HG03457 (cell line): Measurements from ENCODE around the gene RALGAPA2.

ENCODE experiments used
- ATAC-seq: cut with Tn5 transposase; IDR thresholded peaks from one replicate; pipeline ENCODE4 v1.9.1; 2021; ENCODE audit warnings: moderate number of reproducible peaks; ENCODE audit not compliant: unreplicated experiment

The RALGAPA2 gene

DNA sequence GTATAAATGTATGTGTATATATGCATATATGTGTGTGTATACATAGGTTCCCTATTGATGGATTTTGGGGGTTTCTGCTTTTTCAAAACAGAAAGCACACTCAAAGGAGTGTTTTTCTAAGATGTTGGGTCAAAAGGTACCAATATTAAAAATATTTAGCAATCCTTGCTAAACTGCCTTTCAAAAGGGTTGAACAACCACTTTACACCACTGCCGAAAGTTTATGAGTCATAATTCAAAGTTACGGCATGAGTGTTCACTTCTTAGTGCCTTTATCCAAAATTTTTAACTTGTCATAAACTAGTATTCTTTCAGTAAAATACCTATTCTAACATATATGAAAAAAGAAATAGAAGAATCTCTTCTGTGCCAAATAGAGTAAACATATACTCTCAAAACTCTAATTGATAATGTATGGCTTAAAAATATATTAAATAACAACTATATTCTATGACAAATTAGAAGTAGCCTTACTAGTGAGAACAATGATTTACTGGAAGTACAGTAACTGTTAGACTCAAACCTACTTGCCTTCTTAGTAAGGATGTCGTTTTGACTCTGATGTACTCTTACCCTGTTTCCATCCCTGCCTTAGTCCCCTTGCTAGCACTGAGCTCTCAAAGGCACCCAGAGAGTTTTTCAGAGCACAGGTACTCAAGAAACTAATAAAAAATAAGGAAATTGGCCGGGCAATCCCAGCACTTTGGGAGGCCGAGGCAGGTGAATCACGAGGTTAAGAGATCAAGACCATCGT is 208.5 kb downstream of the RALGAPA2 start:
- no peak for ATAC-seq

DNA sequence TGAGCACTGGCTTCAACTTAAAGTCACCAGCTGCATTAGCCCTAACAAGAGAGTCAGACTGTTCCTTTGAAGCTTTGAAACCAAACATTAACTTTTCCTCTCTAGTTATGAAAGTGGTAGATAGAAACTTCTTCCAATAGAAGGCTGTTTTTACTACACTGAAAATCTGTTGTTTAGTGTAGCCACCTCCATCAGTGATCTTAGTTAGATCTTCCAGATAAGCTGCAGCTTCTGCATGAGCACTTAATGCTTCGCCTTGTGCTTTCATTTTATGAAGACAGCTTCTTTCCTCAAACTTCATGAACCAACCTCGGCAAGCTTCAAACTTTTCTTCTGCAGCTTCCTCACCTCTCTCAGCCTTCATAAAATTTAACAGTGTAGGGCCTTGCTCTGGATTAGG is 211.3 kb downstream of the RALGAPA2 start:
- ATAC-seq: no peak

DNA sequence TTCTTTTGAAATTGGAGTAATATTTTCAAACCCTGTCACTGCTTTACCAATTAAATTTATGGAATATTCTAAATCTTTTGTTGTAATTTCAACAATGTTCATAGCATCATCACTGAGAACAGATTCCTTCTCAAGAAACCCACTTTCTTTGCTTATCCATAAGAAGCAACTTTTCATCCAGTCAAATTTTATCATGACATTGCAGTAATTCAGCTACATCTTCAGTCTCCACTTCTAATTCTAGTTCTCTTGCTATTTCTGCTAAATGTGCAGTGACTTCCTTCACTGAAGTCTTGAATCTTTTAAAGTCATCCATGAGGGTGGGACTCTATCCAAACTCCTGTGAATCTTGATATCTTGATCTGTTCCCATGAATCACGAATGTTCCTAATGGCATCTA is 212.1 kb downstream of the RALGAPA2 start:
- no peak for ATAC-seq

DNA sequence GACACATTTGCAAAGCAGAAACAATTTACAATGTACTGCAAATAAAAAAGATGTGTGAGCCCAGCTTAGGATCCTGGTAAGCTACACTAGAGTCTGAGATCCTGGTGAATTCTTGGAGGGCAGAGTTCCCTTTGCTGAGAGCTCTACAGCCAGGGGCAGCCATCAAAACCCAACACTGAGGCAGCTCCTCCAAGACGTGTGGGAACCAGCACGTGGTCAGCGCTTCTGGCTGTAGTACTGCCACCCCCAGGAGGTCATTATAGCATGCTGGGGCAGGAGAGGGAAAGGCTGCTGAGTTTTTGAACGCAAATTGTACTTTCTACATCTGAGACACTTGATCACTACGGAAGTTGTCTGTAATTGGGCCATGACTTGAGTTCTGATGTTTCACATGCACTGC is 213.0 kb downstream of the RALGAPA2 start:
- no peak for ATAC-seq

DNA sequence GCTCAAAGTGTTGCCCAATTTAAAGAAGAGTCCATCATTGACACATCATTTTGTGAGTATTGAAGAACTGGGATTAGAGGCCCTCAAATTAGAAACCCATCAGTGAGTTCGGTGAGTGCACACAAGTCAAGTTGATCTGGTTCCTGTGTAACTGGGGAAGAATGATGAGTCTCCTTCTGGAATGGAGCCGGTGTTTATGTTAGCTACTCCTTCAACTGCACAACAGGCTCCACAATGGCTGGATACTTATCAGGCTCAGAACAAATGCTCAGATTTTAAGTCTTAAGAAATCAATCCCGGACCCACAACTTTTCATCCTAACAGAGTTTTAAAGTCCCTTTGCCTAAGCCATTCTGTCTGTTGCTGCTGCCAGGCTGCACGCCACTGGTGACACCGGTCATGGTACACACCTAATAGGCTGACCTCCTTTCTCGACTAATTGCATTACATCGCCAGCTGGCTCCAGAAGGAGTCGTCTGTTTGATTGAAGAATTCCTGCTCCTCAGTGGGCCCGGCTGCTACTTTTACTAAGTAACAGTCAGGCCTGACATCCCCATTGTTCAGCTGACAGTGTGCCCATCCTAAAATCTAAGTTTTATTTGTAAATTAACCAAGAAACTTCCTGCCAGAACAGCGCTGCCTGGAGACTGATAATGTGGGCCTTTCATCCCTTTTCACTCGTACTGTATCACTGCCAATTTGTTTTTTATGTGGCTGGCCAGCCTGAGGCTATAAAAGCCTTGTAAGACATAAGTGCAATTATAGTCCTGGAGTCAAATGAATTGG is 214.2 kb downstream of the RALGAPA2 start:
- no peak for ATAC-seq

DNA sequence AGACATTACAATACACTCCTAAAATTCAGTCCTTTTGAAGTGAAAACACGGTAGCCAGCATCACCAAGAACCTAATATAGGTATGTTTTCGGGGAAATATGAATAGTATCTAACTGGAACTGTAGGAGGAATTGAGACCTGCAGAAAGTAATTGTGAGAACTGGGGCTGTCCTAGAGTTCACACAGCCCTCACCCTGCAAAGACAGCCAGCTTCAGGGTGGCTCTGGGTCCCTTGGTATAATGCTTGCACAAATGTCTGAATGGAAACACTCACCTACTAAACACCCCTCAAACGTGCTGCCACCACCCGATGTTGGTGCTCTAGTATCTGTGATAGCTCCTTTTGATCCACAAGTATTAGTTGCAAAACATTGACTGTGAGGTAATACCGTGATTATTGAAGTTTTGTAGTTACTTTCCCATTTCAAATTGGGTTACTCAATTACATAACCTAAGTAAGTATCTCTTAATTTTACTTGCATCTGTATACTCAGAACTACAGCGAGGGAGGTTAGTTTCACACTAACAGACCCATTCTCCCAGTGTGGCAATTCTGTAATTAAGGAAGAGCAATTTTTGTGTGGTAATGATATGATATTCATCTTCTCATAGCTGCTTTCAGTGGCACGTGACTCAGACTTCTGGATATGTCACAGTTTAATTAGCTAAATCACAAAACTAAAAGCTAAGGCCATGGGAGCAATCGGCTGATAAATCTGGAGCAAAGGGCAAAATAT is 215.0 kb downstream of the RALGAPA2 start:
- ATAC-seq: no peak

DNA sequence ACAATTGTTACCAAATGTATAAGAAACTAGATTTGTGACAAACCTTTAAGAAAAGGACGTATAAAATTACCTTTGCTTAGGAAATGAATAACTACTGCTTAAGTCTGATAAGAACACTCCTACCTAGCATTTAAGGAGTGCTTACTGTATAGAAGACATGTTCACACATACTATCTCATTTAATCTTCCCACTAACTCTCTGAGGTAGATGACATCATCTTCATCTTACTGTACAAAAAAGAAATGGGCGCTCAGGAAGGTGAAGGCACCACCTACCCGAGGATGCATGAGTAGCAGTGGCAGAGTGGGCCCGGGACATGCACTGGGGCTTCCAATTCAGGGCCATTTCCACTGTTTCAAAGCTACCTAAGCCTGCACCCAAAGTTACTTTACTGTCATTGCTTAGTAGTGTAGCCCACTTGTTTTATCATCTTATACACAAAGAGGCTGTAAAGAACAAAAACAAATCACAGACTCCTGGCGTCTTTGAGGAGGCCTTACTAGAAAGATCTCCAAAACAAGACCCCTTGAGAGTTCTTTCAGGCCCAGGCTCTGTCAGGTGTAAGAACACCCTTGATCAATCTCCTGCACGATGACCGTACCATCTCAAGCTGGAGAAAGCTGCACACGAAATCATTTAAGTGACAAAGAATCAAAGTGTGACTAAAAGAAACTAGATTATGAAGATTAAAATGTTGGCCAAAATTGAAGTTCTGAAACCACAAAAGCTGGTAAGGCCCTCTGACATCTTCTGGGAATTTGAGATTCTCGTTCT is 216.5 kb downstream of the RALGAPA2 start:
- no peak for ATAC-seq

DNA sequence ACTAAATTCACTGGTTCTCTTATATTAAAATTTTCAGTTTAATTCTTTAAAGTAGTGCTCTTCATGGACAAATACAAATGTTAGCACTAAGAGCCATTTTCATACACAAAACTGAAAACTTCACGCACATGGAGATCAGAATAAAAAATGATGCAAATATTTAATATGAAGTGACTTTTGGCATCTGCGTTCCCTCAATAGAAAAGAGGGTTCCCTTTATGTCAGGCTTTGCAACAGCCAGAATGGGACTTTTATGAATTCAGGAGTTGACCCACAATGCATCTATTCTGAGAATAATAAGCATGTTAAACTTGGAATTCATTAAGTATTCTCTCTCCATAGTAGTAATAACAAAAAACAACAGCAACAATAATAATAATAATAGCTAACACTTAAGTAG is 218.7 kb downstream of the RALGAPA2 start:
- no peak for ATAC-seq

DNA sequence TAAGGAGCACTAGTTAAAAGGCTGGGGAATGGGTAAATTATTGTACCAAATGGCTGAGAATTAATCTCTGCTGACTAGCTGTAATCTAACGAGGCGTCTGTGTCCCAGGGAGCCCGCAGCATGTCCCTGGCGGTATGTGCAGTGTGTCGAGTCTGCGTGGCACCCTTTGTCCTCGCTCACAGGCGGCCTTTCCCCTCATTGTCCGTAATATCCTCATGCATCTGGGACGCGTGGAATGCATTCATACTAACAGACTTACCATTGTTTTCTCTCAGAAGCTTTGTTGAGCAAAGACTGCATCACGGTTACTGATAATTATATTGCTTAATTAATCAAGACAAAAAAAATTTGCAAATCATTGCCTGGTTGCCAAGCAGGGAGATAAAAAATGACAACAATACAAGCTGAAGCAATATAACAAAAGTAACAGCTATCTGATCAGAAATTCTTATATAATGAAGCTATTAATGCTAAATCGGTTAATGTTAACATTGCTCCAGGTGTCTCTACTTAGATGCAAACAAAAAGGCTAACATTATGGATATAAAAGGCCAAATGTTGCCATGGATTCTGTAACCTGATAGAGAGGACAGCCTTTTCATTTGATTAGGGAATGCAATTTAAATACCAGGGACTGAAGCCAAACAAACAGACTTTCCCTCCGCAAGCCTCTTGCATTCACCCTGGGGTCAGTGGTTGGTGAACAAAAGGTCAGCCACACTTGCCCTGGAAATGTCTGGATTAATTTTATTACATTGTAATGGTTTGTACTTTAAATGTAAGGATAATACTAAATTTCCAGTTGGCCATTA is 219.7 kb downstream of the RALGAPA2 start:
- no peak for ATAC-seq

DNA sequence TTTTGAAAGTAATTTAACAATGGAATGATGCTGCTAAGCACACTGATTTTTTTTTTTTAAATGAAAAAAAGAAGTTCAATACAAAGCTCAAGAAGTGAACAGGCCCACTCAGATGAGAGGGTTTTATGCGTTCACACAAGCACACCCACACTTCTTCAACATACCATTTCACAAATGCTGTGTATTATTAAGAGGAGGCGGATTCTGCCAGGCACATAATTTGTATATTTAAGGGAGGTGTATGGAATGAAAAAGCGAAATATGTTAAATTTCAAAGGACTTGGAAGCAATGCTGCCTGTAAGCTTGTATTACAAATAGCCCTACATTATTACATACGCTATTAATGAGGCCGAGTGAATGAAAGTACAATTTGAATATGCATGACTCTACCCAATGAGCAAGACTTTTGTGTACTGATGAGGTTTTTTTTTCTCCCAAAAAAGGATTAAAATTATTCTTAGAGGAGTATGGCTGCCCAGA is 220.6 kb downstream of the RALGAPA2 start:
- no peak for ATAC-seq

DNA sequence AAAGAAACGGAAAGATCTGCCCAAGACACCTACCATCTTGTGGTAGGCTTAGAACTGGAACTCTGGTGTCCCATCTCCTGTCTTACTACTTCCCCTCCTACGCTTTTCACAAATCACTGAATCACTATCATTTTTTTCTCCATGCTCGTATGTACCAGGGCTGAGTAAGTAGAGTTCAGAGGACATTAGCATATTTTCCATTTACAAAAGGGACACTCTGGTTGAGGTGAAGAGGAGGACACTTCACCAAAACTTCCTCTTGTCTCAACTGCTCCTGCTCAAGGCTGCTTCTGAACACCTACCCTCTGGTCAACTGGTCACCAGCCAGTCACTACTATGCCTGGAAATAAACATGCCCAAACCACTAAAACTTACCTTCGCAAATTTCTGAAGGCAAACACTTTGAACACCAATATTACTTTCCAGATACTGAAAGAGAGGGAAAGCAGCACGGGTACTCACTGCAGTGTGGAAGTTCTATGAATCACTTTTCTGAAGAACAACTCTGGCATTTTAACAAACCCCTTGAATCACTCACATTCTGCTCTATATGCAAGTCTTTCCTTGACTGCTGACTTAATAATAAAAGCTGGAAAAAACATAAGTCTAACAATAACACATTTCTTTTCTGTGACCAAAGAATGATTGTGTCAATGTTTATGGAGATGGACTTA is 221.2 kb downstream of the RALGAPA2 start:
- ATAC-seq: no peak

DNA sequence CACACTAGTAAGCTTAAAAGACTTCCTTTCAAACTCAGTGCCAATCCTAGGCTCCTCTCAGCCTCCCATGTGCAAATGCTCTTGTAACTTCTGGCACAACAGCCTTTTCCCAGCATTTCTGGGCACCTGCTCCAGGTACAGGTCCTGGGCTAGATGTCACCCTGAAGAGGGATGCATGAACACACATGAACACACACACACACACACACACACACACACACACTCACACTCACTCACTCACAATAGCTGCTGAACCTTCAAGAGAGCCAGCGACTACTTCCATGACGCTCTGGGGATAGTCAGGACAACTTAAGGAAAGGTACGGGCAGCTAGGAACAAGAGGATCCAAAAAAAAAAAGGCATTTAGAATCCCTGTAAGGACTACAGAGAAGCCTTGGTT is 221.8 kb downstream of the RALGAPA2 start:
- no peak for ATAC-seq

DNA sequence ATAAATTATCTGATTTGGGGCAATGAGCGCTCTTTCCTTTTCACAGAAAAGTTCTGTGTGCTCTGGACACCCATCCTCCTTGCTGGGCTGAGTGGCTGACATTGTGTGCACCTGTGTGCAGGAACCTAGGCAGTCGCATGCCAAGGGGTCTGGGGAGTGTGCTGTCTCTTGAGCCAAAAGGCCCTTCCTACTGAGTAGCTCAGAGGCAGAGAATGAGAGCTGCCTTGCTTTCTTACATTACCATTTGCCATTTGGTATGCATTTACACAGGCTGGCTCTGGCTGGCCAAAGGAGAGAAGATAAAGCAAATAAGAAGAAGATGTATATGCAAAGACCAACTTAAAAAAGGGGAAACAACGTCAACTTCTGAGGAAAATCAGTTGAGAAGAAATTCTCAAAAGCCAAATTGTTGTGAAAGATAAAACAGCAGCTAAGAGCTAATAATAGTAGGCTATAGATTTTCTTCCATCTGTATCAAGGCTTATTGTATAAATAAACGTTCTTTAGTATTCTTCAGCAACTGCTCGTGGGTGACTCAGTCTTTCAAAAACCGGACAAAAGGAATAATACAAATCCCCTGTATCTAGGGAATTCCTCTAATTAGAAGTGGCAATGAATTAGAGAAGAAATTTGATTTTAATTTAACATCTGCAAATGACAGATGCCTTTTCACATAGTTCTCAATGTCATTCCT is 222.6 kb downstream of the RALGAPA2 start:
- no peak for ATAC-seq

DNA sequence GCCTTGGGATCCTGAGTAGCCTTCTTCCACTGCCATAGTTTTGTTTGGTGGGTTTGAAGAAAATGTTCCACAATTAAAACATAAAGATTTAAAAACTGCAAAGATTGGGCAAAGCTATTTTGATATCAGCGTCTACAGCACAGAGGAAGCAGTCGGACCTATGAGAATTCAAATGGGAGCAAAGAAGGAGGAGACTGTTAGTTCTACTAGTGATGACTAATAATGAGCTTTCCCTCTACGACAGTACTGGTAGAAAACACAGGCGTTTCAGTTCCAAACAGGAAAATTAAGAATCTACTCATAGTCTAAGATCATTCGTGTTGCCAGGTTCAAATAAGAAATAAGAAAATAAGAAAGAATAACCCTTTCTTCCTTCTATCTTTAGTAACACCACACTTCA is 223.4 kb downstream of the RALGAPA2 start:
- peak; percentile 69 for ATAC-seq

DNA sequence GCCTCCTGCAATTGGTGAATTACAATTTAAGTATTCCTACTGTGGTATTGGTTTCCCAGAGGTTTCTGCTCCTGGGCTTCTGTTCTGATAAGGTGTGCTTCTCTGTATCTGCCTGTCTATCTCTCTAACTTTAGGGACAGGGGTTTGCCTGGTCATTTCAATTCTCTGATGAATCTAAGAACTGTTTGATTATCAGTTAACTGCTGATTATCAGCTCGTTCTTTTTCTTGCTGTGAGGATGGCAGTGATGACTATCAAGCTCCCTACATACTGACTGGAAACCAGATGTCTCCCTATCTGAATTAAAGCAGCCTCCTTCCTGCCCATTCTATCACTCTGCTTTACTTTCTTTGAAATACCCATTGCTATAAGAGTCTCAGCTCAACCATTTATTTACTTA is 224.1 kb downstream of the RALGAPA2 start:
- ATAC-seq: no peak

DNA sequence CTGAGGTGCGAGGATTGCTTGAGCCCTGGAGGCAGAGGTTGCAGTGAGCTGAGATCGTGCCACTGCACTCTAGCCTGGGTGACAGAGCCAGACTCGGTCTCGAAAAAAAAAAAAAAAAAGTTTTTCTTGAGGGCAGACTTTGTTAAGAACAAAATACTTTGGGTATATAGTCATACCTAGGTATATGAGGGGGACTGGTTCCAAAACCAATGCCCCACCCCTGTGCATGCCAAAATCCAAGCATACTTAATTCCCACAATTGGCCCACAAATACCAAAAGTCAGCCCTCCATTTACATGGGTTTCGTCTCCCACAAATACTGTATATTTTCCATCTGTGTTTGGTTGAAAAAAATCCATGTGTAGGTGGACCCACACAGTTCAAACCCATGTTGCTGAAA is 224.6 kb downstream of the RALGAPA2 start:
- no peak for ATAC-seq

DNA sequence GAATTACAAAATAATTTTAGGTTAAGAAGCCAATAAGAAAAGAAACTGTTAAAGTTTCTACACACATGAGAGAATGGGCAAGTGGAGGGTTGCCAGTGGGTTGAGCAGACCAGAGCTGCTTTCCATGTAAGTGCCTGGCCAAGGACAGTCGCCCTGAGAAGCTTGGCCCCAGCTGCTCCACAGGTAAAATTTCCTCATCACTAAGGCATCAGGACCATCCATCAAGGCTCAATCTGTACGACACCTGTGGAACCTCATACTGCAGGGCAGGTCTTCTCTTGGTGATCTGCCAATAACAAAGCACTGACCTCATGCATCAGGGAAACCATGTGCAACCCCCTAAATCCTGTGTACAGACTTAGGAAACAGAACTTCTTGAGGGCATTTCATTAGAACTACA is 229.1 kb downstream of the RALGAPA2 start:
- no peak for ATAC-seq

DNA sequence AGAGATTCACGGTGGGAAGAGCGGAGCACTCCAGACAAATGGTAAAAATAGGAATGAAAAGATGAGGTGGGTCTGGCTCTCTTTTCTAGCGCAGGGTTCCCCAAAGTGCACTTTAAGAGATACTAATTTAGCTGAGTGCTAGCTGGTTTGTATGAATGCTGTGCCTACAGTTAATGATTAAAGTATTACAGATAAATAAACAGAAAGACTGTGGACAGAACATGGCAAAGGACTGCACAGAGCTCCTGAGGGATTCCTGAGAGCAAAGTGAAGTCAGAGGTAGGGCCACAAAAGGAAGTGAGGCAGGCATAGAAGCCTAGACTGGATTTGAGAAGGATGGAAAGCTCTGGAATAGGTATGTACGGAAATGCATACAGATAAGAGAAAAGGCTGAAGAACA is 230.0 kb downstream of the RALGAPA2 start:
- ATAC-seq: no peak

DNA sequence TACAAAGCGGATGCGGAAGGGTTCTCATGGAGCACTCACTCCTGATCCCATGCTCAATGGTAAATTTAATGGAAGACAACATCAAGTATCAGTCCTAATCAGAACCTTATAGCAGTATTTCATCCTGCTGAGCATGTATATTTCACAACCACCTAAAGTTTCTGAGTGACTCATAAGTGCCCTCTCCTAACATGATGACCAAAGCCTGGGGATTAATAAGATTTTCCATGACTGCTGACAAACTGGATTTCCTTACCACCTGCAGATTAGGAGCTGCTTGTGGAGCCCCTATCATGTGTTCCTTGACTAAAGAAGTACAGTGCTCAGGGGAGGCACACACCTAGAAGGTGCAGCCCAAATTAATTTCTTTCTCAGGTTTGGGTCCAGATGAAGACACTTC is 231.8 kb downstream of the RALGAPA2 start:
- no peak for ATAC-seq
